ENCODE data around the gene TMEM163. TPM values are rescaled to one million over a fixed set of nuclear protein-coding genes. Genes with fewer than 3 reads are reported as not detected.

TMEM163 gene
- total and polyA plus RNA-seq, 2 donors (not counting 3 experiments of a cell fraction or from before 2014, with no cell fraction given) = 1.0 to 2.8 TPM

DNA sequence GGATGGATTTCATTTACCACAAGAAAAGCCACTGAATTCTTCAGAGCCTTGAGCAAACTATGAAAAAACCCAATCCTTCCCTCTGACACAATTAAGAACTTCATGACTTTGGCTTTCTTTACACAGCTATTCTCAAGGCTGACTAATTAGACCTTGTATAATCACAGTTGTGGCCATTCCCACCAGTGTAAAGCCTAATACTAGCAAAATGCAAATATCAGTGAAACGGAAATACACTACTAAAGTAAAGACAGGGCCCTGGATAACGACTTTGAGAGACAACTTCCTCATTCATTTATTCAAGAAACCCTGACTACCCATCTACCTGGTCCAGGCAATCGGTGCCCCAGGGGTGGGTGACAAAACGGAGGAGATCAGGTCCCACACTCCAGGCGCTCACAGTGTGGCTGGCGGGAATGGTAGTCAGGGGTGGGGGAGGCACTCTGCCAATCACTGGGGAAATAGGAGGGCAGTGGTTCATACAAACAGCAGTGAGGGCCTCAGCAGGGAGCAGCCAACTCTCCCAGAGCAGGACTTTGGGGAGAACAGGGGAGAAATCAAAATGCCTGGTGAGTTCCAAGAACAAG, 28.1 kb downstream of the TMEM163 start:
- H3K4me2 ChIP-seq (ENCODE audit: insufficient read depth, low read length) = no peak overlapping the region
- ChIA-PET CTCF (no interaction called here), POLR2A (no interaction called here)
- dilution Hi-C loops (cut with MboI; ENCODE audit: extremely low pct_ligation_motif_present, low sequenced_read_pairs) (no loop called here), intact Hi-C loops (cut with micrococcal nuclease) (no loop called here)
- TF ChIP-seq, protein P1, sequence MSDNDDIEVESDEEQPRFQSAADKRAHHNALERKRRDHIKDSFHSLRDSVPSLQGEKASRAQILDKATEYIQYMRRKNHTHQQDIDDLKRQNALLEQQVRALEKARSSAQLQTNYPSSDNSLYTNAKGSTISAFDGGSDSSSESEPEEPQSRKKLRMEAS (IDR thresholded peaks at IDR 0.05; ENCODE audit: insufficient read depth, insufficient read length) = no peak
- TF ChIP-seq, protein P2, sequence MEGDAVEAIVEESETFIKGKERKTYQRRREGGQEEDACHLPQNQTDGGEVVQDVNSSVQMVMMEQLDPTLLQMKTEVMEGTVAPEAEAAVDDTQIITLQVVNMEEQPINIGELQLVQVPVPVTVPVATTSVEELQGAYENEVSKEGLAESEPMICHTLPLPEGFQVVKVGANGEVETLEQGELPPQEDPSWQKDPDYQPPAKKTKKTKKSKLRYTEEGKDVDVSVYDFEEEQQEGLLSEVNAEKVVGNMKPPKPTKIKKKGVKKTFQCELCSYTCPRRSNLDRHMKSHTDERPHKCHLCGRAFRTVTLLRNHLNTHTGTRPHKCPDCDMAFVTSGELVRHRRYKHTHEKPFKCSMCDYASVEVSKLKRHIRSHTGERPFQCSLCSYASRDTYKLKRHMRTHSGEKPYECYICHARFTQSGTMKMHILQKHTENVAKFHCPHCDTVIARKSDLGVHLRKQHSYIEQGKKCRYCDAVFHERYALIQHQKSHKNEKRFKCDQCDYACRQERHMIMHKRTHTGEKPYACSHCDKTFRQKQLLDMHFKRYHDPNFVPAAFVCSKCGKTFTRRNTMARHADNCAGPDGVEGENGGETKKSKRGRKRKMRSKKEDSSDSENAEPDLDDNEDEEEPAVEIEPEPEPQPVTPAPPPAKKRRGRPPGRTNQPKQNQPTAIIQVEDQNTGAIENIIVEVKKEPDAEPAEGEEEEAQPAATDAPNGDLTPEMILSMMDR (IDR thresholded peaks at IDR 0.05; ENCODE audit: extremely low read depth in 1 of 2, insufficient read depth in 1 of 2, low read depth in 1 of 2, low read length in 2 of 2) = no peak
- no peak for TF ChIP-seq POLR2A (IDR thresholded peaks at IDR 0.05; ENCODE audit: low read depth, low read length)
- no peak for TF ChIP-seq JUN (IDR thresholded peaks at IDR 0.05; ENCODE audit: borderline replicate concordance, insufficient read depth, insufficient read length, low read depth)
- TF ChIP-seq EZH2 (IDR thresholded peaks at IDR 0.05; ENCODE audit: borderline replicate concordance, low read depth, low read length, severe bottlenecking) = no peak
- TF ChIP-seq GATA2 (IDR thresholded peaks at IDR 0.05; ENCODE audit: insufficient read depth, insufficient read length, low read depth, low read length) = no peak
- TF ChIP-seq MYC (IDR thresholded peaks at IDR 0.05; ENCODE audit: low read depth, low read length) = no peak
- TF ChIP-seq POLR2AphosphoS5 (IDR thresholded peaks at IDR 0.05; ENCODE audit: insufficient read depth, low read depth, low read length) = no peak
- TF ChIP-seq FOS (IDR thresholded peaks at IDR 0.05; ENCODE audit: borderline replicate concordance, insufficient read depth, low read length) = no peak
- FAIRE-seq (no peak), DNase-seq (ENCODE audit: low read depth, low spot score) (no peak)
- H3K27me3 ChIP-seq (ENCODE audit: control insufficient read depth in 2 of 2, insufficient read depth in 2 of 2, low read length in 2 of 2) = peaks cover 0 to 3% of the 10 kb centered on the region in 2 experiments
- no peak overlapping the region for H3K9ac ChIP-seq (replicated peaks; ENCODE audit: extremely low read depth, insufficient read depth, low read length)
- BruUV-seq (replicated peaks) = no TSS peak
- H3K36me3 ChIP-seq (ENCODE audit: control insufficient read depth in 2 of 2, extremely low read depth in 1 of 2, insufficient read depth in 2 of 2, low read length in 2 of 2) = no peaks in the 10 kb centered on the region
- H3K79me2 ChIP-seq (ENCODE audit: control insufficient read depth, insufficient read depth, low read length) = no peaks in the 10 kb centered on the region
- H4K20me1 ChIP-seq (replicated peaks; ENCODE audit: control insufficient read depth, extremely low read depth, insufficient read depth, low read length) = no peaks in the 10 kb centered on the region
- no peak overlapping the region for H3K4me3 ChIP-seq (replicated peaks in 1 of 3; ENCODE audit: insufficient read depth in 1 of 3, low read depth in 1 of 3, low read length in 3 of 3)
- no peaks in the 10 kb centered on the region for H3K9me3 ChIP-seq (replicated peaks; ENCODE audit: control insufficient read depth, insufficient read depth, low read length)
- H3K27ac ChIP-seq (ENCODE audit: insufficient read depth, low read depth, low read length) = no peak overlapping the region
- no peak overlapping the region for H2AFZ ChIP-seq (ENCODE audit: low read depth, low read length)
- H3K9me1 ChIP-seq (replicated peaks; ENCODE audit: control insufficient read depth, extremely low read depth, insufficient read depth, low read length) = no peaks in the 10 kb centered on the region
- H3K4me1 ChIP-seq (ENCODE audit: control insufficient read depth, extremely low read depth, insufficient read depth, low read length) = no peaks in the 10 kb centered on the region
